Chondrocyte (in vitro differentiated cells): ENCODE results near the gene TMEM42. TPM values are rescaled to one million over a fixed set of nuclear protein-coding genes. Genes with fewer than 3 reads are reported as not detected.

Experiments used
- DNase-seq: peaks from one replicate; pipeline ENCODE4 v3.0.0; 2021; ENCODE audit warnings: mixed read lengths, low spot score
- H3K27ac Mint-ChIP-seq: one replicate; pipeline ENCODE4 v1.8.0; 2021; ENCODE audit warnings: mild to moderate bottlenecking, moderate library complexity, mixed read lengths; ENCODE audit not compliant: unreplicated experiment
- H3K27me3 Mint-ChIP-seq: 2 replicates; pipeline ENCODE4 v1.8.0; 2021; ENCODE audit warnings: low read depth, mixed read lengths
- H3K36me3 Mint-ChIP-seq: 2 replicates; pipeline ENCODE4 v1.8.0; 2021; ENCODE audit warnings: low read depth, mixed read lengths
- H3K4me1 Mint-ChIP-seq: 2 replicates; pipeline ENCODE4 v1.8.0; 2021; ENCODE audit warnings: low read depth, mild to moderate bottlenecking, mixed read lengths
- H3K4me3 Mint-ChIP-seq: one replicate; pipeline ENCODE4 v1.8.0; 2021; ENCODE audit warnings: mild to moderate bottlenecking, moderate library complexity, mixed read lengths; ENCODE audit not compliant: unreplicated experiment
- H3K9me3 Mint-ChIP-seq: 2 replicates; pipeline ENCODE4 v1.8.0; 2021; ENCODE audit warnings: low read depth, mixed read lengths
- total RNA-seq: library from RNA; stranded (reverse); gene quantifications from 3 replicates; pipeline ENCODE4 v1.2.1, GENCODE V29; 2021
- TF ChIP-seq, protein P1 (sequence below): fragments of 200-600 bp; sonication (generic); IDR thresholded peaks from 2 replicates; pipeline ENCODE4 v1.5.0; 2021; ENCODE audit warnings: antibody characterized with exemption, mild to moderate bottlenecking, moderate library complexity

Gene TMEM42
- total RNA-seq, 1 donor from 2014 or later: 14.6 TPM

- Mint-ChIP-seq H3K4me1 (peaks cover 24% of the 10 kb centered on the region), H3K27ac (peak overlapping the region; percentile 81), H3K4me3 (peak overlapping the region; percentile 80), H3K36me3 (peaks cover 7% of the 10 kb centered on the region), H3K27me3 (no peaks in the 10 kb centered on the region), H3K9me3 (no peaks in the 10 kb centered on the region)
- TF ChIP-seq, protein P1, sequence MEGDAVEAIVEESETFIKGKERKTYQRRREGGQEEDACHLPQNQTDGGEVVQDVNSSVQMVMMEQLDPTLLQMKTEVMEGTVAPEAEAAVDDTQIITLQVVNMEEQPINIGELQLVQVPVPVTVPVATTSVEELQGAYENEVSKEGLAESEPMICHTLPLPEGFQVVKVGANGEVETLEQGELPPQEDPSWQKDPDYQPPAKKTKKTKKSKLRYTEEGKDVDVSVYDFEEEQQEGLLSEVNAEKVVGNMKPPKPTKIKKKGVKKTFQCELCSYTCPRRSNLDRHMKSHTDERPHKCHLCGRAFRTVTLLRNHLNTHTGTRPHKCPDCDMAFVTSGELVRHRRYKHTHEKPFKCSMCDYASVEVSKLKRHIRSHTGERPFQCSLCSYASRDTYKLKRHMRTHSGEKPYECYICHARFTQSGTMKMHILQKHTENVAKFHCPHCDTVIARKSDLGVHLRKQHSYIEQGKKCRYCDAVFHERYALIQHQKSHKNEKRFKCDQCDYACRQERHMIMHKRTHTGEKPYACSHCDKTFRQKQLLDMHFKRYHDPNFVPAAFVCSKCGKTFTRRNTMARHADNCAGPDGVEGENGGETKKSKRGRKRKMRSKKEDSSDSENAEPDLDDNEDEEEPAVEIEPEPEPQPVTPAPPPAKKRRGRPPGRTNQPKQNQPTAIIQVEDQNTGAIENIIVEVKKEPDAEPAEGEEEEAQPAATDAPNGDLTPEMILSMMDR: no peak
- no peak for DNase-seq
These were observed 520 bp downstream of the TMEM42 start for GRCh38 chr3:44862226-44862637.

DNA sequence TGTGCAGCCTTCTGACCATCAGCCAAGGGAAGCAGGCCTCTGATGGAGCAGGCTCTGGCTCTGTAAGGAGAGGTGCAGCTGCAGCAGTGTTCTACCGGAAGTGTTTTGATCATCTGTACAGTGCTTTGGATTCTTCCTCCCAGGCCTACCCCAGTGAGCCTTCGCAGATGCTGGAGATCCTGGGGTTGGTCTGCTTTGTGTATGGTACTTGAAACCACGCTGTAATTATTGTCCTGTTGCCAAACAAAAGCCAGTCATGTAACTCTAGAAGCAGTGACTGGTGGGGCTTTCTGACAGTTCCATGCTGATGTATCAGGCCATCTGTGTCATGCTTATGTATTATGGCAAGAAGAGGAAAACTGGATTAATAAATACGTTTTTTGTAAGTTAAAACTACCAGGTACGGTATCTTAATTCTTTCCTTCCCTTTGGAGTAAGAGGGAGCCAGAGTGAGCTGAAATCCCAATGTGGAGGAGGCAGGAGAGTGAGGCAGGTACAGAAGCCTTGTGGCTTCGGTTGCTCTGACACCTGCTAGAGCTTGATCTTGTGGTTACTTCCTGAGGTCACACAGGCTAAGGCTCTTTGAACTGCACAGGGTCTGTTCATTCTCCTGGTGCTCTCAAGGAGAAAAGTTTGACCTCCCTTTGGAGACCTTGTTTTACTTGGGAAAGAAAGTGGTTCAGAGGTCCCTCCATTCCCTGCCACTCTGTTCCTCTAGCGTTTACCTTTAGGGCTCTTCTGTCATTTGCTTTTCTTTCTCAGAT lies 3.7 kb downstream of the TMEM42 start:
- peaks cover 9% of the 10 kb centered on the region for H3K36me3 Mint-ChIP-seq
- H3K4me3 Mint-ChIP-seq: no peak overlapping the region
- TF ChIP-seq, protein P1: no peak

DNA sequence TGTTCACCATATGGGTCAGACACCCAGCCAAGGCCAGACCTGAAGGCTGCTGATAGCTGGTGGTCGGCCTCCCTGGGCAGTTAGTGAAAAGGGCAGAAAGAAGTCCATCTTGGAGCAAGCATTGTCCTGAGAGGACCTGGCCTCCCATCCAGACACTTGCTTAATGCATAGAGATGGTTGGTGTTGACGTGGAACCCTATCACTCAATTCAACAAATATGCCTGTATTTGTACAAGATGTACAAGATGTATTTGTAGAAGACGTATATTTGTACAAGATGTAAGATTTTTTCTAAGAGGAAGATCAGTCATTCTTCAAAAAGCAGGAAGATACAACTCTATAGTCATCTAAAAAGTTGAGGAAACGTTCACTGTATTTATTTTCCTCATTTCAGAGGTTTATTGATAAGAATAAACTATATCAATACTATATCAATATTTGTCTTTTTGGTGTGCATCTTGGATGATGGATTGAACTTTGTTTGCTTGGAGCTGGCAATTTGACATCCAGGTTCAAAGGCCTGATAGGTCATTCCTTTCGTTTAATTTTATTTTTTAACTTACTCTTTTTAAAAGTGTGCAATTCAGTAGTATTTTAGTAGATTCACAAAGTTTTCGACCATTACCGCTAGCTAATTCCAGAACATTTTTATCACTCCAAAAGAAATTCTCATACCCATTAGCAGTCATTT lies 5.9 kb downstream of the TMEM42 start:
- H3K27me3 Mint-ChIP-seq: no peaks in the 10 kb centered on the region
- no peak overlapping the region for H3K4me3 Mint-ChIP-seq

More for the DNA sequence above, 3.7 kb downstream of the TMEM42 start:
- peaks cover 9% of the 10 kb centered on the region for H3K9me3 Mint-ChIP-seq
- H3K4me1 Mint-ChIP-seq: peaks cover 24% of the 10 kb centered on the region
- DNase-seq: no peak
- H3K27ac Mint-ChIP-seq: no peak overlapping the region
- H3K27me3 Mint-ChIP-seq: no peaks in the 10 kb centered on the region

DNA sequence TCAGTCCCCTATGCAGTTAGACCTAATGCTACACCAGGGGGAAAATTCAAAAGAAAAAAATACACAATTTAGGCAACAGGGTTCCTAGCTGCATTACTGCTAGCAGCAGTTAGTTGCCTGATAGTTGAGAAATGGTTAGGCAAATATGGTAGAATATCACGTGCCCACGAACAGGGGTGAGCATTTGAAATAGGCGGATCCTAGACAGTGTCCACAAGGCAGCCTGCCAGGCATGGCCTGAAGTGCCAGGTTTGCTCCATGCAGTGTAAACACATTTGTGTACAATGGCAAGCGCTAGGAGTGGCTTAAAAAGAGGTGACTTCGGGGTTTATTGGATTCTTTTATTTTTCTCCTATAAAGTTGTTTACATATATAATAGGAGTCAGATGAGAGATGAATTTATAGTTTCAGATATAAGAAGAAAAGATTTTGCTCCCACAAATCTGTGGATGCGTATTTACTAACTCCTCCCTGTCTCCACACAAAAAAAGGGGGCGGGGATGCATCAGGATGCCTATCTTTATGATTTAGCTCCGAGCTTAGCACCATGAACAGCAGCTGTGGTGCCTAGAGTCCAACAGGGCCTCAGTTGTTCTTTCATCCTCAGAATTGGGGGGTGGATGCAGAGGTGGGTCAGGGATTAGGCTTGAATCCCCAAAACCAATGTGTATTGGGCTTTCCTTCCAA lies 8.8 kb downstream of the TMEM42 start:
- Mint-ChIP-seq H3K4me1 (peaks cover 5% of the 10 kb centered on the region), H3K36me3 (peaks cover 9% of the 10 kb centered on the region), H3K4me3 (no peak overlapping the region), H3K27ac (no peak overlapping the region), H3K9me3 (peaks cover 9% of the 10 kb centered on the region), H3K27me3 (no peaks in the 10 kb centered on the region)
- TF ChIP-seq, protein P1: no peak
- no peak for DNase-seq

More for the DNA sequence above, 5.9 kb downstream of the TMEM42 start:
- Mint-ChIP-seq H3K36me3 (peaks cover 9% of the 10 kb centered on the region), H3K4me1 (peaks cover 21% of the 10 kb centered on the region), H3K27ac (no peak overlapping the region), H3K9me3 (peaks cover 9% of the 10 kb centered on the region)
- DNase-seq: no peak
- TF ChIP-seq, protein P1: no peak

DNA sequence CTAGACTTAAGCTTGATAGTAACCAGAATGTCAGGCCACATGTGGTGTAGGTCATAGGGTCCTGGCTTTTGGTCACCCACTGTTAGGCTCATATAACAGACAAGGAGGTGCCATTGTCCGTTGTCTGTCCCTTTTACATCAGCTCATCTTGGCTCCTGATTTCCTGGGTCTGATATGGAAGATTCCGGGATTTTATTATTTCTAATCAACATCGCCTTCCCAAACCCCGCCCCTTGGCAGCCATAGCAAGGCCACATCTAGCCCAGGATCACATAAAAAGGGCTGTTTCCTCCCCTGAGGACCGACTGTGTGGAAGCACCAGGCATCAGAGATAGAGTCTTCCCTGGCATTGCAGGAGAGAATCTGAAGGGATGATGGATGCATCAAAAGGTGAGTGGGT lies 12.6 kb downstream of the TMEM42 start, which contains the start of gene TGM4:
TSS of gene TGM4 (plus strand) at position 301 of the 400 bp plus-strand sequence. CDS start at position 372, 71 bp downstream.
- no peaks in the 10 kb centered on the region for H3K36me3 Mint-ChIP-seq
- no peaks in the 10 kb centered on the region for H3K27me3 Mint-ChIP-seq
- peaks cover 5% of the 10 kb centered on the region for H3K4me1 Mint-ChIP-seq
- DNase-seq: no peak
- no peak within 1 kb of the TSS for H3K4me3 Mint-ChIP-seq
- no peaks in the 10 kb centered on the region for H3K9me3 Mint-ChIP-seq
- TF ChIP-seq, protein P1: no peak
- H3K27ac Mint-ChIP-seq: no peak within 1 kb of the TSS
